Suppressor macrophage (primary cell): ENCODE measurements around the gene BOD1L1.
"Not testable (repeated sequence)": the region's sequence is repeated elsewhere in the genome, so short reads cannot be mapped to it uniquely, and the experiment has no call there.

ENCODE experiments used
- DNase-seq, 4 experiments: peaks; one replicate each; pipeline ENCODE4 v3.0.0-alpha.2; 2020 to 2022

BOD1L1 gene

GRCh38 chr4:13618212-13618806 lies 9.2 kb downstream of the BOD1L1 start:
- no peak for DNase-seq

GRCh38 chr4:13617801-13618200 lies 9.7 kb downstream of the BOD1L1 start:
- DNase-seq, result no peak

- DNase-seq, result no peak
These were observed 10.9 kb downstream of the BOD1L1 start for GRCh38 chr4:13616597-13616996.

GRCh38 chr4:13615161-13615560 lies 12.4 kb downstream of the BOD1L1 start:
- peak; percentile 33 to 66 (median 52) for DNase-seq

- DNase-seq, result no peak
These were observed 15.0 kb downstream of the BOD1L1 start for GRCh38 chr4:13612569-13612968.

- DNase-seq, result no peak
These were observed 16.2 kb downstream of the BOD1L1 start for GRCh38 chr4:13611283-13611842.

GRCh38 chr4:13605330-13605729 lies 22.2 kb downstream of the BOD1L1 start:
- no peak for DNase-seq

GRCh38 chr4:13601848-13602247 lies 25.7 kb downstream of the BOD1L1 start:
- no peak for DNase-seq

GRCh38 chr4:13601048-13601447 lies 26.5 kb downstream of the BOD1L1 start:
- peak; percentile 52 to 73 (median 66) for DNase-seq

GRCh38 chr4:13599159-13599558 lies 28.4 kb downstream of the BOD1L1 start:
- no peak for DNase-seq

- DNase-seq, result no peak
These were observed 29.9 kb downstream of the BOD1L1 start for GRCh38 chr4:13597604-13598003.

GRCh38 chr4:13597141-13597540 lies 30.4 kb downstream of the BOD1L1 start:
- no peak for DNase-seq

- DNase-seq, result no peak
These were observed 35.3 kb downstream of the BOD1L1 start for GRCh38 chr4:13592220-13592619.

- no peak for DNase-seq
These were observed 36.8 kb downstream of the BOD1L1 start for GRCh38 chr4:13590766-13591165.

- DNase-seq, result no peak
These were observed 38.6 kb downstream of the BOD1L1 start for GRCh38 chr4:13588954-13589353.

GRCh38 chr4:13584481-13584880 lies 43.0 kb downstream of the BOD1L1 start:
- DNase-seq, result no peak

- peak; percentile 5 to 35 (median 25) for DNase-seq
These were observed 47.5 kb downstream of the BOD1L1 start for GRCh38 chr4:13580036-13580435.

GRCh38 chr4:13577660-13578059 lies 49.9 kb downstream of the BOD1L1 start:
- DNase-seq, result no peak

- DNase-seq, result no peak
These were observed 56.6 kb downstream of the BOD1L1 start for GRCh38 chr4:13570916-13571315.

GRCh38 chr4:13567125-13567524 lies 60.4 kb downstream of the BOD1L1 start:
- no peak for DNase-seq

- DNase-seq, result no peak
These were observed 64.6 kb downstream of the BOD1L1 start for GRCh38 chr4:13562876-13563275.

- DNase-seq, result no peak
These were observed 65.9 kb downstream of the BOD1L1 start for GRCh38 chr4:13561673-13562072.

GRCh38 chr4:13560111-13560510 lies 67.4 kb downstream of the BOD1L1 start:
- DNase-seq, result not testable (repeated sequence)

- peak in 1 of 4 experiments; percentile 7 for DNase-seq
These were observed 68.1 kb downstream of the BOD1L1 start for GRCh38 chr4:13559413-13559812.

GRCh38 chr4:13558881-13559280 lies 68.6 kb downstream of the BOD1L1 start:
- DNase-seq, result no peak
